HCT116 (cell line): ENCODE data around the gene KCNK5. TPM values are rescaled to one million over a fixed set of nuclear protein-coding genes. Genes with fewer than 3 reads are reported as not detected.

Source experiments
- ATAC-seq: fragments of 200-7000 bp; cut with Tn5 transposase; 2 replicates; pipeline ENCODE4 v1.9.1; 2020; ENCODE audit warnings: mild to moderate bottlenecking, moderate library complexity
- BruUV-seq: library from RNA; stranded (reverse); fragments of 400-500 nt; replicated peaks from 2 replicates; lab custom pipeline; 2021; lab: Mats Ljungman, UMichigan
- CTCF ChIA-PET: fragments of 300-600 bp; sonication (Branson Sonifier 250); formaldehyde crosslinking; loops from one replicate; lab custom pipeline; 2021; ENCODE audit warnings: antibody characterized with exemption; lab: Charles Lee
- POLR2A ChIA-PET: fragments of 300-600, 350-600 bp; sonication (Branson Sonifier 250); formaldehyde crosslinking; loops from one replicate; lab custom pipeline; 2021; ENCODE audit warnings: antibody characterized with exemption; lab: Charles Lee
- RAD21 ChIA-PET, 2 experiments: fragments of 300-600 bp; sonication (Branson Sonifier 250); formaldehyde crosslinking; loops; one replicate each; lab custom pipeline; 2023; ENCODE audit warnings: low total read pairs in 2 of 2; ENCODE audit not compliant: uncharacterized antibody in 2 of 2, unreplicated experiment in 2 of 2, low non-redundant PET in 1 of 2; lab: Charles Lee
- DNase-seq: peaks from one replicate; pipeline ENCODE4 v3.0.0-alpha.2; 2010; ENCODE audit warnings: low read depth, low spot score
- H2AFZ ChIP-seq: fragments of 200-600 bp; shearing (Covaris generic), sonication (generic); 2 replicates; pipeline ENCODE4 v1.6.1; 2017; ENCODE audit warnings: low read depth, mixed run types, mixed read lengths, antibody characterized with exemption, low read length; ENCODE audit not compliant: poor library complexity, severe bottlenecking
- H3K27ac ChIP-seq: 2 replicates; pipeline ENCODE4 v1.5.1; 2012; ENCODE audit warnings: low read depth, low read length
- H3K27me3 ChIP-seq: fragments of 200-600 bp; sonication (generic); 2 replicates; pipeline ENCODE4 v1.6.1; 2016; ENCODE audit warnings: mixed run types, low read length, mixed read lengths; ENCODE audit not compliant: insufficient read depth
- H3K36me3 ChIP-seq, 2 experiments: fragments of 200-500 bp in 1 of 2; fragments of 200-600 bp in 1 of 2; sonication (Bioruptor generic) in 1 of 2; sonication (generic) in 1 of 2; 2 replicates each; pipeline versions ENCODE4 v1.5.1 to v1.6.1; 2014 to 2016; ENCODE audit warnings: low read length in 2 of 2, inconsistent platforms in 1 of 2, mixed read lengths in 1 of 2, mixed run types in 1 of 2; ENCODE audit not compliant: insufficient read depth in 2 of 2, control insufficient read depth in 1 of 2
- H3K4me1 ChIP-seq, 2 experiments: fragments of 200-600 bp in 1 of 2; sonication (generic) in 1 of 2; 2 replicates each; pipeline versions ENCODE4 v1.5.1 to v1.6.1; 2012 to 2017; ENCODE audit warnings: low read length in 2 of 2, inconsistent platforms in 1 of 2, mild to moderate bottlenecking in 1 of 2, mixed read lengths in 1 of 2, mixed run types in 1 of 2, moderate library complexity in 1 of 2; ENCODE audit not compliant: insufficient read depth in 2 of 2, control insufficient read depth in 1 of 2
- H3K4me2 ChIP-seq: fragments of 200-600 bp; sonication (generic); 2 replicates; pipeline ENCODE4 v1.6.1; 2017; ENCODE audit warnings: mixed run types, low read length, mixed read lengths
- H3K4me3 ChIP-seq, 2 experiments: fragments of 200-600 bp in 1 of 2; sonication (generic) in 1 of 2; replicated peaks in 1 of 2; 2 replicates each; pipeline ENCODE4 v1.5.1; 2011 to 2016; ENCODE audit warnings: low read length in 2 of 2, control low read depth in 1 of 2, low read depth in 1 of 2, mild to moderate bottlenecking in 1 of 2, mixed read lengths in 1 of 2, mixed run types in 1 of 2
- H3K79me2 ChIP-seq: fragments of 200-600 bp; sonication (generic); 2 replicates; pipeline ENCODE4 v1.6.1; 2017; ENCODE audit warnings: mild to moderate bottlenecking, mixed run types, low read length, moderate library complexity, mixed read lengths; ENCODE audit not compliant: insufficient read depth
- H3K9ac ChIP-seq: fragments of 200-600 bp; sonication (generic); 2 replicates; pipeline ENCODE4 v1.6.1; 2016; ENCODE audit warnings: low read length, mixed read lengths
- H3K9me2 ChIP-seq: fragments of 200-600 bp; sonication (generic), shearing (Covaris generic); 2 replicates; pipeline ENCODE4 v1.6.1; 2017; ENCODE audit warnings: mixed run types, mild to moderate bottlenecking, moderate library complexity; ENCODE audit not compliant: insufficient read depth
- H3K9me3 ChIP-seq, 2 experiments: fragments of 200-500 bp in 1 of 2; fragments of 200-600 bp in 1 of 2; sonication (Bioruptor generic) in 1 of 2; sonication (generic) in 1 of 2; 2 replicates each; pipeline ENCODE4 v1.6.1; 2014 to 2017; ENCODE audit warnings: low read length in 2 of 2, mixed read lengths in 2 of 2, inconsistent platforms in 1 of 2, low read depth in 1 of 2, mild to moderate bottlenecking in 1 of 2, mixed run types in 1 of 2, moderate library complexity in 1 of 2; ENCODE audit not compliant: control insufficient read depth in 1 of 2, insufficient read depth in 1 of 2
- H4K20me1 ChIP-seq: fragments of 200-600 bp; sonication (generic), shearing (Covaris generic); 2 replicates; pipeline ENCODE4 v1.6.1; 2017; ENCODE audit warnings: mixed run types, mild to moderate bottlenecking, moderate library complexity; ENCODE audit not compliant: insufficient read depth
- CEBPB ChIP-seq: IDR thresholded peaks from 2 replicates; pipeline ENCODE4 v1.6.1; 2012; ENCODE audit warnings: low read depth
- ELF1 ChIP-seq: IDR thresholded peaks from 2 replicates; pipeline ENCODE4 v1.6.1; 2012; ENCODE audit warnings: low read depth, borderline replicate concordance
- POLR2A ChIP-seq: IDR thresholded peaks from 2 replicates; pipeline ENCODE4 v1.7.0; 2011; ENCODE audit warnings: borderline replicate concordance; ENCODE audit not compliant: insufficient read depth, insufficient read length; ENCODE audit errors: extremely low read depth
- RAD21 ChIP-seq: IDR thresholded peaks from 2 replicates; pipeline ENCODE4 v1.6.1; 2012; ENCODE audit warnings: low read depth, mild to moderate bottlenecking
- SIN3A ChIP-seq: IDR thresholded peaks from 2 replicates; pipeline ENCODE4 v1.6.1; 2012; ENCODE audit warnings: low read depth
- SP1 ChIP-seq: IDR thresholded peaks from 2 replicates; pipeline ENCODE4 v1.6.1; 2012; ENCODE audit warnings: low read depth
- SRF ChIP-seq: IDR thresholded peaks from 2 replicates; pipeline ENCODE4 v1.6.1; 2012; ENCODE audit warnings: low read depth
- TCF7L2 ChIP-seq: IDR thresholded peaks from 2 replicates; pipeline ENCODE4 v1.7.0; 2011; ENCODE audit warnings: borderline replicate concordance, inconsistent platforms; ENCODE audit not compliant: insufficient read depth, insufficient read length; ENCODE audit errors: extremely low read depth
- ZFX ChIP-seq: fragments of 450-650 bp; IDR thresholded peaks from 2 replicates; pipeline ENCODE4 v1.6.1; 2017
- ZNF274 ChIP-seq: fragments of 200-500 bp; sonication (Bioruptor generic); IDR thresholded peaks from 2 replicates; pipeline ENCODE4 v1.6.1; 2014; ENCODE audit warnings: mild to moderate bottlenecking, low read depth, low read length, inconsistent platforms
- intact Hi-C: fragments of 100-400 bp; cut with micrococcal nuclease; formaldehyde crosslinking; loops from 2 replicates; pipeline ENCODE4 v1.10.0; 2022
- total RNA-seq: library from RNA; stranded (reverse); gene quantifications from one replicate; pipeline ENCODE4 v1.2.1, GENCODE V29; 2021; ENCODE audit not compliant: unreplicated experiment
- TF ChIP-seq, protein P1 (sequence below): IDR thresholded peaks from 2 replicates; pipeline ENCODE4 v1.6.1; 2012
- TF ChIP-seq, protein P2 (sequence below), 3 experiments: fragments of 200-600 bp in 1 of 3; sonication (generic) in 1 of 3; IDR thresholded peaks in 2 of 3; conservative IDR thresholded peaks in 1 of 3; 2 replicates each; pipeline ENCODE4 v1.5.1; 2012 to 2017; ENCODE audit warnings: low read depth in 2 of 3, low read length in 2 of 3, antibody characterized with exemption in 1 of 3, borderline replicate concordance in 1 of 3, control low read depth in 1 of 3, mild to moderate bottlenecking in 1 of 3, mixed read lengths in 1 of 3, mixed run types in 1 of 3, moderate library complexity in 1 of 3; ENCODE audit not compliant: insufficient read depth in 1 of 3
- TF ChIP-seq, protein P3 (sequence below): IDR thresholded peaks from 2 replicates; pipeline ENCODE4 v1.6.1; 2012

Gene KCNK5
- total RNA-seq, 1 experiment from 2014 or later = 9.5 TPM

DNA sequence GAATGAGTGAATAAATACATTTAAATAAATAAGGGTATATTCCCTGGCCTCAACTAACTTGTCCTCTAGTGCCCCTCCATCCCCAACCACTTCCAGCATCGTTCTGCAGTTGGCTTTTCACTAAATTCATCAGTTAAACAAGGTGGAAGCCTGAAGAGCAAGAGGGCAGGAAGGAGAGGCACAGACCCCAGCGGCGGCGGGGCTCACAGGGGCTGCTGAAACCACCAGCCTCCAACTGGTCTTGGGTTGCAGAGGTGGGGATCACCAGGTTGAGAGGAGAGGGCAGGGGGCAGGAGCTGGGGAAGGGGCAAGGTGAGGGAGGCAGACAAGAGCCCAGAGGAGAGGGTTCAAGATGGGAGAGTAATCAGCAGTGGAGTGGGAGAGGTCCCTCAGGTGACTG is 27.1 kb downstream of the KCNK5 start (continued):
- TF ChIP-seq, protein P1, sequence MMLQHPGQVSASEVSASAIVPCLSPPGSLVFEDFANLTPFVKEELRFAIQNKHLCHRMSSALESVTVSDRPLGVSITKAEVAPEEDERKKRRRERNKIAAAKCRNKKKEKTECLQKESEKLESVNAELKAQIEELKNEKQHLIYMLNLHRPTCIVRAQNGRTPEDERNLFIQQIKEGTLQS = no peak
- TF ChIP-seq SIN3A (no peak), ZFX (no peak), SP1 (no peak), ZNF274 (no peak)

DNA sequence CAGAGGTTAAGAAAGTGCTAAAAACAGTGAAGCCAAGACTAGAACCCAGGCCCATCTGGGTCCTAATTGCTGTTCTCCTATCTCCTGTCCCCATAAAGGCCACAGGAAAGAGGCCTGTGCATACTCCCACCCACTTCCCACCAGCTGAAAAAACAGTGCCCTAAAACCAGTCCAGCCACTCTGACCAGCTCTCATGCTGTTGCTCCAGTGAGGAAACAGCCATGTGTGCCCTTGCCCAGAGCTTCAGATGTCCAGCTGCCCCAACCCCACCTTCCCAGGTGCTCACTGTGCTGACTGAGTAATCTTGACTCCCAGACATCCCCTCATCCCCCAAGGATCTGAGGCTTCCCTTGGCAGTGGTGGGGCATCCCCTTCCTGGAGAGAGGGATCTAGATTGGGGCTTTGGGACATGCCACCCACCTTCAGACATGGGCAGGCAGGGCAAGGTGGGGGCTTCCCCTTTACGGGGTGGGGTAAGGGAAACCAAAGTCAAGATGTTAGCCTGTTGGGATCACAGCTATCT is 28.7 kb downstream of the KCNK5 start:
- Histone ChIP-seq H3K9me3 (no peaks in the 10 kb centered on the region), H4K20me1 (no peaks in the 10 kb centered on the region), H3K4me2 (no peak overlapping the region), H3K9me2 (no peaks in the 10 kb centered on the region), H3K4me1 (peaks cover 42 to 45% of the 10 kb centered on the region in 2 experiments), H3K36me3 (no peaks in the 10 kb centered on the region; a peak in 1 of 4 replicates), H3K27me3 (no peaks in the 10 kb centered on the region), H2AFZ (no peak overlapping the region), H3K4me3 (no peak overlapping the region), H3K27ac (no peak overlapping the region; the same call in 1 of the 2 replicates), H3K79me2 (peaks cover 73% of the 10 kb centered on the region), H3K9ac (no peak overlapping the region)
- ChIA-PET RAD21 (no interaction called here), CTCF (no interaction called here), POLR2A (no interaction called here)
- DNase-seq = no peak
- BruUV-seq = no TSS peak
- ATAC-seq = no peak
- TF ChIP-seq, protein P2, sequence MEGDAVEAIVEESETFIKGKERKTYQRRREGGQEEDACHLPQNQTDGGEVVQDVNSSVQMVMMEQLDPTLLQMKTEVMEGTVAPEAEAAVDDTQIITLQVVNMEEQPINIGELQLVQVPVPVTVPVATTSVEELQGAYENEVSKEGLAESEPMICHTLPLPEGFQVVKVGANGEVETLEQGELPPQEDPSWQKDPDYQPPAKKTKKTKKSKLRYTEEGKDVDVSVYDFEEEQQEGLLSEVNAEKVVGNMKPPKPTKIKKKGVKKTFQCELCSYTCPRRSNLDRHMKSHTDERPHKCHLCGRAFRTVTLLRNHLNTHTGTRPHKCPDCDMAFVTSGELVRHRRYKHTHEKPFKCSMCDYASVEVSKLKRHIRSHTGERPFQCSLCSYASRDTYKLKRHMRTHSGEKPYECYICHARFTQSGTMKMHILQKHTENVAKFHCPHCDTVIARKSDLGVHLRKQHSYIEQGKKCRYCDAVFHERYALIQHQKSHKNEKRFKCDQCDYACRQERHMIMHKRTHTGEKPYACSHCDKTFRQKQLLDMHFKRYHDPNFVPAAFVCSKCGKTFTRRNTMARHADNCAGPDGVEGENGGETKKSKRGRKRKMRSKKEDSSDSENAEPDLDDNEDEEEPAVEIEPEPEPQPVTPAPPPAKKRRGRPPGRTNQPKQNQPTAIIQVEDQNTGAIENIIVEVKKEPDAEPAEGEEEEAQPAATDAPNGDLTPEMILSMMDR (IDR thresholded peaks at IDR 0.05 in 2 of 3, conservative IDR thresholded peaks at IDR 0.05 in 1 of 3; ENCODE audit: borderline replicate concordance in 1 of 3, insufficient read depth in 1 of 3, low read depth in 2 of 3, low read length in 2 of 3) = no peak
- TF ChIP-seq POLR2A (no peak), TCF7L2 (no peak), ELF1 (no peak), RAD21 (no peak), SRF (no peak), CEBPB (no peak)
- TF ChIP-seq, protein P3, sequence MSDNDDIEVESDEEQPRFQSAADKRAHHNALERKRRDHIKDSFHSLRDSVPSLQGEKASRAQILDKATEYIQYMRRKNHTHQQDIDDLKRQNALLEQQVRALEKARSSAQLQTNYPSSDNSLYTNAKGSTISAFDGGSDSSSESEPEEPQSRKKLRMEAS = no peak
- intact Hi-C loops = no loop called here
